Measurements from ENCODE around the gene PDS5A.
"Not testable (repeated sequence)": the region's sequence is repeated elsewhere in the genome, so short reads cannot be mapped to it uniquely, and the experiment has no call there.

PDS5A gene, protein sequence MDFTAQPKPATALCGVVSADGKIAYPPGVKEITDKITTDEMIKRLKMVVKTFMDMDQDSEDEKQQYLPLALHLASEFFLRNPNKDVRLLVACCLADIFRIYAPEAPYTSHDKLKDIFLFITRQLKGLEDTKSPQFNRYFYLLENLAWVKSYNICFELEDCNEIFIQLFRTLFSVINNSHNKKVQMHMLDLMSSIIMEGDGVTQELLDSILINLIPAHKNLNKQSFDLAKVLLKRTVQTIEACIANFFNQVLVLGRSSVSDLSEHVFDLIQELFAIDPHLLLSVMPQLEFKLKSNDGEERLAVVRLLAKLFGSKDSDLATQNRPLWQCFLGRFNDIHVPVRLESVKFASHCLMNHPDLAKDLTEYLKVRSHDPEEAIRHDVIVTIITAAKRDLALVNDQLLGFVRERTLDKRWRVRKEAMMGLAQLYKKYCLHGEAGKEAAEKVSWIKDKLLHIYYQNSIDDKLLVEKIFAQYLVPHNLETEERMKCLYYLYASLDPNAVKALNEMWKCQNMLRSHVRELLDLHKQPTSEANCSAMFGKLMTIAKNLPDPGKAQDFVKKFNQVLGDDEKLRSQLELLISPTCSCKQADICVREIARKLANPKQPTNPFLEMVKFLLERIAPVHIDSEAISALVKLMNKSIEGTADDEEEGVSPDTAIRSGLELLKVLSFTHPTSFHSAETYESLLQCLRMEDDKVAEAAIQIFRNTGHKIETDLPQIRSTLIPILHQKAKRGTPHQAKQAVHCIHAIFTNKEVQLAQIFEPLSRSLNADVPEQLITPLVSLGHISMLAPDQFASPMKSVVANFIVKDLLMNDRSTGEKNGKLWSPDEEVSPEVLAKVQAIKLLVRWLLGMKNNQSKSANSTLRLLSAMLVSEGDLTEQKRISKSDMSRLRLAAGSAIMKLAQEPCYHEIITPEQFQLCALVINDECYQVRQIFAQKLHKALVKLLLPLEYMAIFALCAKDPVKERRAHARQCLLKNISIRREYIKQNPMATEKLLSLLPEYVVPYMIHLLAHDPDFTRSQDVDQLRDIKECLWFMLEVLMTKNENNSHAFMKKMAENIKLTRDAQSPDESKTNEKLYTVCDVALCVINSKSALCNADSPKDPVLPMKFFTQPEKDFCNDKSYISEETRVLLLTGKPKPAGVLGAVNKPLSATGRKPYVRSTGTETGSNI (N-terminal part only)

DNA sequence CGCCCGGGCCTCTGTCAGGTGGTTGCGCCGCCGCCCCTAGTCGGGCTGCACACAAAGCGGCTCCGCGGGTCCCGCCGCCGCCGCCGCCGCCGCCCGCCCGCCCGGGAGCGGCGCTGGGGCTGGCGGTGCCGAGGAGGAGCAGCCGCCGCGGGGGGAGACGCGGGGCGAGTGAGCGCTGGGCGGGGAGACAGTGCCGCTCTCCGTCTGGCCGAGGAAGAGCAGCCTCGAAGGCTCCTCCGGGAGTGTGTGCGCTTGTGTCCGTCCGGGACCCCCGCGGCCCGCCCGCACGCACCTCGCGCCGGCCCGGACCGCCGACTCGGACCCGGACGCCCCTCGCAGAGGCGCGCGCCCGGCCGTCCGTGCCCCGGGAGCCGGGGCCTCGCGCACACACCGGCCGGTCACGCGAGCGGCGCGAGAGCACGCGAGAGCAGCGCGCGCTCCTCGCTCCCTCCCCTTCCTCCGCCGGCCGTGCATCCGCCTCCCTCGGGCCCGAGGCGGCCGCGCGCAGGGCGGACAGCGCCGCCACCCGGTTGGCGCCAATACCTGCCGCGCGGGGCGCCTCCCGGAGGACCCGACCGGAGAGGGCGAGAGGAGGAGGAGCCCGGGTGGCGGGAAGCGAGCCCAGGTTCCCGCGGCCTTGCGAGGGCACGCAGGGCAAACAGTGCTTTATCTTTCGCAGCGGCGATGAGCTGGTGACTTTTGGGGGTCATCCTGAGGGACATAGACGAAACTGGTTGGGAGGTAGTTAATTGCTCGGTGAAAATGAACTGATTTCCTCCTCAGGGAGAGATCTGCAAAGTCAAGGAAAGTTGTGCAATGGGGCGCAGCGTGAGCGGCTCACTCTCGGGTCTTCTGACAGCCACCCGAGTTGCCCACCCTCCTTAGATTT, at the start of gene PDS5A:
Gene PDS5A (minus strand): TSS at position 423 of the 889 bp plus-strand sequence. CDS start 1,334 bp downstream, outside the sequence.
- peak; percentile 92 for DNase-seq

DNA sequence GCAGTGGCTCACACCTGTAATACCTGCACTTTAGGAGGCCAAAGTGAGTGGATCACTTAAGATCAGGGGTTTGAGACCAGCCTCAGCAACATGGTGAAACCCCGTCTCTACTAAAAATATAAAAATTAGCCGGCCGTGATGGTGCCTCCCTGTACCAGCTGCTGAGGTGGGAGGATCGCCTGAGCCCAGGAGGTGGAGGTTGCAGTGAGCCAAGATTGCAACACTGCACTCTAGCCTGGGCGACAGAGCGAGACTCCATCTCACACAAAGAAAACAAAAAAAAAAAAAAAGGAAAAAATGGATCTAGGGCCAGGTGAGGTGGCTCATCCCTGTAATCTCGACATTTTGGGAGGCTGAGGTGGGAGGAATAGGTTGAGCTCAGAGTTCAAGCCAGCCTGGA, 46.3 kb upstream of the PDS5A start:
- not testable (repeated sequence) for DNase-seq

DNA sequence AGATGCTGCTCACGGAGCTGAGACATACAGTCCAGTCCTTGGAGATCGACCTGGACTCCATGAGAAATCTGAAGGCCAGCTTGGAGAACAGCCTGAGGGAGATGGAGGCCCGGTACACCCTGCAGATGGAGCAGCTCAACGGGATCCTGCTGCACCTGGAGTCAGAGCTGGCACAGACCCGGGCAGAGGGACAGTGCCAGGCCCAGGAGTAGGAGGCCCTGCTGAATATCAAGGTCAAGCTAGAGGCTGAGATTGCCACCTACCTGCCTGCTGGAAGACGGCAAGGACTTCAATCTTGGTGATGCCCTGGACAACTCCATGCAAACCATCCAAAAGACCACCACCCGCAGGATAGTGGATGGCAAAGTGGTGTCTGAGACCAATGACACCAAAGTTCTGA, 43.4 kb upstream of the PDS5A start:
- DNase-seq = not testable (repeated sequence)

DNA sequence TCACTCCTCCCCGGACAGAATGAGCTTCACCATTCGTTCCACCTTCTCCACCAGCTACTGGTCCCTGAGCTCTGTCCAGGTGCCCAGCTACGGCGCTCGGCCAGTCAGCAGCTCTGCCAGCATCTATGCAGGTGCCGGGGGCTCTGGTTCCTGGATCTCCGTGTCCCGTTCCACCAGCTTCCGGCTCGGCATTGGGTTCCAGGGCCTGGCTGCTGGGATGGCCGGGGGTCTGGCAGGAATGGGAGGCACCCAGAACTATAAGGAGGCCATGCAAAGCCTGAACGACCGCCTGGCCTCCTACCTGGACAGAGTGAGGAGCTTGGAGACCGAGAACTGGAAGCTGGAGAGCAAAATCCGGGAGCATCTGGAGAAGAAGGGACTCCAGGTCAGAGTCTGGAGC, 42.5 kb upstream of the PDS5A start:
- DNase-seq = no peak

DNA sequence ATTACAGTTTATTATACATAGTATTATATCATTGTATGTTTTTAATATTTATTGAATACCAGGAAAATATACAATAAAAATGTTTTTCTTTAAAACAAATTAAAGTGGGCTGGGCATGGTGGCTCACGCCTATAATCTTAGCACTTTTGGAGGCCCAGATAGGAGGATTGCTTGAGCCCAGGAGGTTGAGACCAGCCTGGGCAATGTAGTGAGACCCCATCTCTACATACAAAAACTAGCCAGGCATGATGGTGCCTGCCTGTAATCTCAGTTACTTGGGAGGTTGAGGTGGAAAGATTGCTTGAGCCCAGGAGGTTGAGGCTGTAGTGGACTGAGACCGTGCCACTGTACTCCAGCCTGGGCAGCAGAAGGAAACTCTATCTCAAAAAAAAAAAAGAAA, 38.3 kb upstream of the PDS5A start:
- DNase-seq = no peak

DNA sequence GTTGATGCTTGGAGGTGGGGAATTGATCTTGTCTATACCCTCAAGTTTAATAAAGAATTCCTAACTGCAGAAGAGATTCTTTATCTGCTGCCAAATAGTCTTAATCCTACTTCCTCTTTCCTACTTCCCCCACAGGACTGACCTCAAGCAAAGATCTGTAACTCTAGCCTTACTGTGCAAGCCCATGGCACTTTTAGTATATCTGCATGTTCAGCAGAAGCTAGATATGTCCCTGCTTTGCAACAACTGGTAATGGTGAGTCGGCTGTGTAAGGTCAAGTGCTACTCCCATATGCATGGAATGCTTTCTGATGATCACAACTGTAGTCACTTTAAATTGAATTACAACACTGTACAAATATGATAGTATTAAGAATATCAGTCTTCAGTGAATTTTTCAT, 26.3 kb upstream of the PDS5A start:
- peak; percentile 42 for DNase-seq

DNA sequence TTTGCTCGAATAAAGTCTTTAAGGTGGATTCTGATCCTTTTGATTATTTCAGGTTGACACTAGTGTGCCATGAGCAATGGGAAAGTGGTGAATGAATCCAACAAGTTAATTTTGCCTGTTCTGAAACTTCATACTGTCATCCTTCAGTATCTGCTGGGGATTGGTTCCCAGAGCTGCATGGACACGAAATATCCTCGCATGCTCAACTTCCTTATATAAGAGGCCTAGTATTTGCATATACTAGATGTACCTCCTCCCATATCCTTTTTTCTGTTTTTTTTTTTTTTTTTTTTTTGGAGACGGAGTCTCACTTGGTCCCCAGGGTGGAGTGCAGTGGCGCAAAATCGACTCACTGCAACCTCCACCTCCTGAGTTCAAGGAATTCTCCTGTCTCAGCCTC, 23.0 kb upstream of the PDS5A start:
- no peak for DNase-seq

DNA sequence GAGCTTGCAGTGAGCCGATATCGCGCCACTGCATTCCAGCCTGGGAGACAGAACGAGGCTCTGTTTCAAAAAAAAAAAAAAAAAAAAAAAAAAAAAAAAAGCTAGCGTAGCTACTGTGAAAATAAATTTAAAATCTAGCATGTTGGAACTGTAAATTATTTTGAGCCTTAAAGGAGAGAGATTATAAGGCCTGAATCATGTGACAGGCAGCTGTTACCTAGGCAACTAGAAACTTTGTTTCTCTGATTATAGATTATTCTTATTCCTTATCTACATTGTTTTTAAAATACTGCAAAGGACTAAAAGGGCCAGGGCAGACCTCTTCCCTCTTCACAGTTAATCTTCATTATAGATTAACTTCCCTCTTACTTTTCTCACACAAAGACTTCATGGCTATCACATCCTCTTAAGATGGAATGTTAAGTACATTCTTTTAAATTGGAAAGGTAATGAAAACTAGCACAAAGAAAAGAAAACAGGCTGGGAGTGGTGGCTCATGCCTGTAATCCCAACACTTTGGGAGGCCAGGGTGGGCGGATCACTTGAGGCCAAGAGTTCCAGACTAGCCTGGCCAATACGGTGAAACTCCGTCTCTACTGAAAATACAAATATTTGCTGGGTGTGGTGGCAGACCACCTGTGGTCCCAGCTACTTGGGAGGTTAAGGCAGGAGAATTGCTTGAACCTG, 21.1 kb upstream of the PDS5A start:
- DNase-seq = no peak

DNA sequence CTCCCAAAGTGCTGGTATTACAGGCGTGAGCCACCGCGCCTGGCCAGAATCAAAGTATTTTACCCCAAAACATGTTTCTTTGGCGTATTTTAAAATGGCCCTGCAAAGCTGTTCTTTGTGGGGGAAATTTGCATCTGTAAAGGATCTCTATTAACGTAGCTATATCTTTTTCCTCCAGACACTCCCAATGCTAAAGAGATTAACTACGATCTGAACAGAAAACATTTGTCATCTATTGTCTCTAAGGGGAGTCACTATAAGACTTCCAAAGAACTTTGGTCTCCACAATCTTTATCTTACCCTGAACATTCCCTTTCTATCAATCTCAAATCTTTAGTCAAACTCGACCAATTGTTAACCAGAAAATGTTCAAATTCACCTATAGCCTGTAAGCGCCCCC, 19.1 kb upstream of the PDS5A start:
- no peak for DNase-seq

DNA sequence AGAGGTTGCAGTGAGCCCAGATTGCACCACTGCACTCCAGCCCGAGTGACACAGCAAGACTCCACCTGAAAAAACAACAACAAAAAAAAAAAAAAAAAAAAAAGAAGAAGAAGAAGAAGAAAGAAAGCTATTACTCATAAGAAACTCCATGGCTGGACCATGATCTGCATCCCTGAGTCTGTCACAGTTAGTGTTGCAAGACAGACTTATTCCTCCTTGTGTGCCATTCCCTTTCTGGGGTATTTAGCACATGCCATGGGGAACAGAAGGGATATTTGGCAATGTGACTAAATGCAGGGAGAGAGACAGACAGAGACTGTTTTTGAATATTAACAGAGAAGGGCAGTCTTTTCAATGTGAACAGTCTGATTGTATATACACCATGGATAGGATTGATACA, 16.7 kb upstream of the PDS5A start:
- DNase-seq = no peak

DNA sequence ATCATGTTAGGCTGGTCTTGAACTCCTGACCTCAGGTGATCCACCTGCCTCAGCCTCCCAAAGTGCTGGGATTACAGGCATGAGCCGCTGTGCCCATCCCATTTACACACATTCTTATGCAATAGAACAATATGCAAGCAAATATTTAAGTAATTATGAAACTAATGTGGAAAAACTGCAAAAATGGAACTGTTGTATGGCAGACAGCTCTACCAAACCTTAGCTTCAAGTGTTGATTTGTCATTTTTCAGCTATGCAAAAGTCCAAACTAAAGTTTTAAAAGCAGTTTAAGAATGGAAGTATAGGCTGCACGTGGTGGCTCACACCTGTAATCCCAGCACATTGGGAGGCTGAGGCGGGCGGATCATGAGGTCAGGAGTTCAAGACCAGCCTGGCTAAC, 11.7 kb upstream of the PDS5A start:
- DNase-seq = not testable (repeated sequence)

DNA sequence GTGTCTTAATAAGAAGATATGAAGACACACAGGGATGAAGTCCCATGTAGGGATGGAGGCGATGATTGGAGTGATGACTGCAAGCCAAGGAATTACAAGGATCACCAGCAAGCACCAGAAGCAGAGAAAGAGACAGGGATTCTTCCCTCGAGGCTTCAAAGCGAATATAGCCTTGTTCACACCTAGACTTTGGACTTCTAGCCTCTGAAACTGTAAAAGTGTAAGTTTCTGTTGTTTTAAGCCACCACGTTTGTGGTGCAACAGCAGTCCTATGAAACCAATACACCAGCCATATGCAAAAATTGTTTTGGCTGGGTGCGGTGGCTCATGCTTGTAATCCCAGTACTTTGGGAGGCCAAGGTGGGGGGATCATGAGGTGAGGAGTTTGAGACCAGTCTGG, 9.8 kb upstream of the PDS5A start:
- DNase-seq = no peak

DNA sequence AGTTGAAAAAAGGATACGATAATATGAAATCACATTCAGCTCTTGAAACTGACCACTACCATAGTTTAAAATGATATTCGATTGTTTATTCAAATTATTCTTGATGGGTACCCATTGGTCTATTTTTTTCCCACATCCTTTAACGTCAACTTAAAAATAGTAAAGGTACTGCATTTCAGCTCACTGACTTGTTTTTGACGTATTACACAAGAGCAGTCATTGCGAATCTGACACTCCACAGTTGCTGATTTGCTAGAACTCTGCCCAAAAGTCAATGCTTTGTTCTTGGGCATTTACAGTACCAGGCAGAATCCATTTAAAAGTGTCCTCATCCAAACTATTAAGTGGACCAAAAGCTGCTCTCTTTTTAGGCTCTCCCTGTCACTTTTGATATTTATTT, 1.2 kb upstream of the PDS5A start:
- DNase-seq = no peak

DNA sequence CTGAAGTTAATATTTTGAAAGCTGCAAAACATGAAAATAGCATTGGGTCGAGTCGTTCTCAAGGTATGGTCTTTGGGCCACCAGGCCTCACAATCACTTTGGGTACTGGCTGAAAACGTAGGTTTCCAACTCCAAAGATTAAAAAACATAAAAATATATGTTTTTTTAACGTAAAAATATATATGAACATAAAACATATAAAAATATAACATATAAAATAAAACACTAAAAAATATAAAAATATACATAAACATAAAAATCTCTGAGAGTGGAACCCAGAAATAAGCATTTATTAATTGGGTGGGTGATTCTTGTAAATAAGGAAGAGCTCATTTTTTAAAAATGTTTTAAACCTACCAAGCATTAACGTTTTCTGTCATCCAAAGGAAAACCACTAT, 666 bp upstream of the PDS5A start:
- no peak for DNase-seq

DNA sequence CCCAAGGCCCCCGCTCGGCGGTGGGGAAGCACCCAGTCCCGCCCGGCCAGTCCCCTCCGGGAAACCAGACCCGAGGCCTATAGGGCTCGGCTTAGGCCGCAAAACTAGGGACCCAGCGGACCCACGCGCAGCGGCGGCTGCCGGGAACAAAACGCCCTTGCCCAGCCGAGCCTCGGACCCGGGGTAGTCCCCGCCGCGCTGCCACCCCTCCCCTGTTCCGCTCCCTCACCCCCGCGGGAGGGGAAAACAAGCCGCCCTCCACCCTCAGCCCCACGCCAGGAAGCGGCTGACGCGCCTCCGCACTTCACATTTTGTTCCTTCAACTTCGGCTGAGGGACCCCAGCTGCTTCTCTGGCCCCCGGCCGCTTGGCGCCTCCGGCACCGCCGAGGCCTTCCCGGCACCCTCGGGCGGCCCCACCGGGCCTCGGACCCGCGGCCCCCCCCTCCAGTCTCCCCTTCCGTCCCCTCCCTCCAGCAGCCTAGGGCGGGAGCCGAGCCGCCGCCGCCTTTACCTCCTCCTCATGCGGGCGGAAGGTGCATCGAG, 694 bp downstream of the PDS5A start:
- peak; percentile 18 for DNase-seq

DNA sequence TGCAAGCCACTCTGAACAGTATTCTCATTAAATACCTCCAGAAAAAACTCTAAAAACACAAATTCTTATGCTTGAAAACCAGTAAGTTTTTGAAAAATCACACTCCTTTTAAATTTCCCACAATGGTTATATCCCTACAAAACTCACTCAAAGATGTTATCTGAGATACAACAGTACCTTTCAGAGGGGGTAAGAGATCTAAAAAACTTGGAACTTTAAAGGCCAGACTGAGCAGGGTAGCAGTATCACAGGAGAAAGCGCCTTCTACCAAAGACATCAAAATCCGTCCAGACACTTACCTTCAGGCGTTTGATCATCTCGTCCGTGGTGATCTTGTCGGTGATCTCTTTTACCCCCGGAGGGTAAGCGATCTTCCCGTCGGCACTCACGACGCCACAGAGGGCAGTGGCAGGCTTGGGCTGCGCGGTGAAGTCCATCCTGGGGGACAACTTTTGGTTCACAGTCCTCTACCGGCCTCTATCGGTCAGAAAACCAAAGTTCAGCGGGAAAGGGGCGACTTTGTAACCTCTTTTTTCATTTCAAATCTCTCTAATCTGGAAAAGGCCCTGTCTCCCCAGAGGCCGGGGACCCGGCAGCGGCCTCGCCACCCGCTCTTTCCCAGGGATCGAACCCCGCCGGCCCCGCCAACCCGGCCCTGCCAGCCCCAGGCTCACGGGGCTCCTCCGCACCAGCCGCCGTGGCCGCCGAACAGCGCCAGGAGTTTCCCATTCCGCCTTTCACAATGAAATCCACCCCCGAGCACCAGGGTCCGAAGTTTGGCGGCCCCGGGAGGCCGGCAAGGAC, 1.4 kb downstream of the PDS5A start:
- peak; percentile 81 for DNase-seq

DNA sequence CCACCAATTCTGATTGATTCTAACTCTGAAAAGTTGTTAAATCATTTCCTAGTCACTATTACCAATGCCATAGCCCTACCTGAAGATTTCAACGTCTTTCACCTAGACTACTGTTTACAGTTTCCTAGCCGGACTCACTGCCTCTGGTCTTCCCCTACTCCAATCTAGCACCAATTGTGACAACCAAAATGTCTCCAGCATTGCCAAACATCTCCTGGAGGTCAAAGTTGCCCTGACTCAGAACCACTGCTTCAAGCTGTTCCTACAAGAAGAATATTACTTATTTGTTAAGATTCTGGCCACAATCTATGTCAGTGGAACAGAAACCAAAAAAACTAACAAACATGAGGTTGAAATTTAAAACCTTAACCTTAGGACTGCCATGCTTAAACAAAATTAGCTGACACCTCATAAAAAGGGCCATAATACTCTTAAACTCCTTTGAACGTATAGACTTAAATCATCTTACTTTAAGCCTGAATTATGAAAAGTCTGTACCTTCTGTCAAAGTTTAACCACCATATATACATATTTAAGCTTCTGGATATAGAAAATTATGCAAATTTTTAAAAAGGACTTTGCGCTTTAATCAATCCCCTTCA, 2.1 kb downstream of the PDS5A start:
- no peak for DNase-seq

DNA sequence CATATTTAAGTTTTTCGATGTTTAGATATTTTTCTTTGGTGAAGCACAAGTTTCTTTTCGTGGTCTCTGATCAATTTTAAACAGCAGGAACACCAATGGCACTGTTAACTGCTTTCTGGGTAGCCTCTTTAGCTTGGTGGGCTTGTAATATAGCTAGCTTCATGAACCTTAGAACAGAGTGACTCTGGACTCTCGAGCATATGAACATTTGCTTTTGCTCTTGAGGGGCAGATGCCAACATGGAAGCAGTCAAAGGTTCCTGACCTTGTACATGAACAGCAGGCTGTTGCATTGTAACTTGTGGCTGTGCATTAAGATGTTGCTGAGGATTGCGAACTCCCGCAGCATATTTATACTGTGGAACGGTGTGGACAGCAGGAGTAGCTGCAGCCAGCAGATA, 4.7 kb downstream of the PDS5A start:
- not testable (repeated sequence) for DNase-seq

DNA sequence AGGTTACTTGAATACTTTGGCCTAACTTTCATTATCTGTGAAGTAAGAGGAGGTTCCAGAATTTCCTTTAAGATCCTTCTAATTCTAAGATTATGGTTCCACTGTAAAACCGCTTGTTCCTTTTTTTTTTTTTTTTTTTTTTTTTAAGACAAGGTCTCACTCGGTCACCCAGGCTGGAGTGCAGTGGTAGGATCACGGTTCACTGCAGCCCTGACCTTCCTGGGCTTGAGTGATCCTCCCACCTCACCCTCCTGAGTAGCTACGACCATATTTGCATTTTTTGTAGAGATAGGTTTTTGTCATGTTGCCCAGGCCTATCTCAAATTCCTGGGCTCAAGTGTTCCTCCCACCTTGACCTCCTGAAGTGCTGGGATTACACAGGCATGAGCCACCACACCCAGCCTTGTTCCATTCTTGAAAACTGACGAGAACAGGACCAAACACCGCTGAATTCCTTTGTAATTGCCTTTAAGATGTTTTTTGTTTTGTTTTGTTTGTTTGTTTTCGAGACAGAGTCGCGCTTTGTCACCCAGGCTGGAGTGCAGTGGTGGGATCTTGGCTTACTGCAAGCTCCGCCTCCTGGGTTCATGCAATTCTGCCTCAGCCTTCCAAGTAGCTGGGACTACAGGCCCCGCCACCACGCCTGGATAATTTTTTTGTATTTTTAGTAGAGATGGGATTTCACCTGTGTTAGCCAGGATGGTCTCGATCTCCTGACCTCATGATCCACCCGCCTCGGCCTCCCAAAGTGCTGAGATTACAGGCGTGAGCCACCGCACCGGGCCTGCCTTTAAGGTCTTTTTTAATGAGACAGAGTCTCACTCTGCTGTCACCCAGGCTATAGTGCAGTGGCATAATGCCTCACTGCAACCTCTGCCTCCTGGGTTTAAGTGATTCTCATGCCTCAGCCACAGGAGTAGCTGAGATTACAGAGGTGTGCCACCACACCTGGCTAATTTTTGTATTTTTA, 6.8 kb downstream of the PDS5A start:
- DNase-seq = peak; percentile 7

All from fibroblast of skin of right biceps (primary cell).